ENCODE results near the gene SELPLG. TPM values are rescaled to one million over a fixed set of nuclear protein-coding genes. Genes with fewer than 3 reads are reported as not detected.

Gene SELPLG
- total and polyA plus RNA-seq, 9 donors = 1.1 to 8.4 (median 2.9) TPM

DNA sequence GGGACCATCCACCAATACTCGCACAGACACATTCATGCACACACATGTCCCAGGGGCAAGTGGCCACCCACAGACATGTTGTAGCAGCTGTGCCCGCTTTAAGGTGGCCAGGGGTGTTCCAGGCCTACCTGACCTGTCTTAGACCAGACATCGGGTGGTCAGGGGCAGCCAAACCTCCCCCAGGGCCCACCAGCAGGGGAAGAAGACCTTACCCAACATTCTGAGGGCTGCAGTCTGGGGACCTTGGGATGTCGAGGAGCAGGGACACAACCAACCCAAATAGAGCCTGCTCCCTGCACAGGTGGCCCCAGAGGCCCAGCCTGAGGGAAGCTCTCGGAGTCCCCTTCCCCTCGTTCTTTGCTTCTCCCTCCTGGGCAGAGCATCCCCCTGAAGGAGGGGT is 34.2 kb downstream of the SELPLG start:
- intact Hi-C loops (cut with DNase I) = no loop called here

GRCh38 chr12:108598553-108599250 is 35.0 kb downstream of the SELPLG start:
- Histone ChIP-seq H3K4me3 (no peak overlapping the region), H3K36me3 (no peaks in the 10 kb centered on the region), H3K9me3 (no peaks in the 10 kb centered on the region), H3K4me1 (ENCODE audit: insufficient read depth) (no peaks in the 10 kb centered on the region), H3K27ac (no peak overlapping the region), H3K27me3 (no peaks in the 10 kb centered on the region)
- WGBS, 3 donors = 92 to 94% (median 93%) methylated on average over 11 of the region's 11 CpGs
- TF ChIP-seq EP300 (IDR thresholded peaks at IDR 0.05) (no peak), POLR2A (IDR thresholded peaks at IDR 0.05) (no peak)
- TF ChIP-seq, protein P1, sequence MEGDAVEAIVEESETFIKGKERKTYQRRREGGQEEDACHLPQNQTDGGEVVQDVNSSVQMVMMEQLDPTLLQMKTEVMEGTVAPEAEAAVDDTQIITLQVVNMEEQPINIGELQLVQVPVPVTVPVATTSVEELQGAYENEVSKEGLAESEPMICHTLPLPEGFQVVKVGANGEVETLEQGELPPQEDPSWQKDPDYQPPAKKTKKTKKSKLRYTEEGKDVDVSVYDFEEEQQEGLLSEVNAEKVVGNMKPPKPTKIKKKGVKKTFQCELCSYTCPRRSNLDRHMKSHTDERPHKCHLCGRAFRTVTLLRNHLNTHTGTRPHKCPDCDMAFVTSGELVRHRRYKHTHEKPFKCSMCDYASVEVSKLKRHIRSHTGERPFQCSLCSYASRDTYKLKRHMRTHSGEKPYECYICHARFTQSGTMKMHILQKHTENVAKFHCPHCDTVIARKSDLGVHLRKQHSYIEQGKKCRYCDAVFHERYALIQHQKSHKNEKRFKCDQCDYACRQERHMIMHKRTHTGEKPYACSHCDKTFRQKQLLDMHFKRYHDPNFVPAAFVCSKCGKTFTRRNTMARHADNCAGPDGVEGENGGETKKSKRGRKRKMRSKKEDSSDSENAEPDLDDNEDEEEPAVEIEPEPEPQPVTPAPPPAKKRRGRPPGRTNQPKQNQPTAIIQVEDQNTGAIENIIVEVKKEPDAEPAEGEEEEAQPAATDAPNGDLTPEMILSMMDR (IDR thresholded peaks at IDR 0.05) = no peak
- no peak for DNase-seq
- intact Hi-C loops (cut with DNase I) = no loop called here

More for the DNA sequence above, 34.2 kb downstream of the SELPLG start:
- TF ChIP-seq EP300 (IDR thresholded peaks at IDR 0.05) (no peak), POLR2A (IDR thresholded peaks at IDR 0.05) (no peak)
- TF ChIP-seq, protein P1 (IDR thresholded peaks at IDR 0.05) = no peak
- Histone ChIP-seq H3K9me3 (no peaks in the 10 kb centered on the region), H3K4me3 (no peak overlapping the region), H3K36me3 (no peaks in the 10 kb centered on the region), H3K4me1 (ENCODE audit: insufficient read depth) (no peaks in the 10 kb centered on the region), H3K27me3 (no peaks in the 10 kb centered on the region), H3K27ac (no peak overlapping the region)
- WGBS, 3 donors = 79 to 85% (median 82%) methylated on average over 6 of the region's 6 CpGs
- no peak for DNase-seq

DNA sequence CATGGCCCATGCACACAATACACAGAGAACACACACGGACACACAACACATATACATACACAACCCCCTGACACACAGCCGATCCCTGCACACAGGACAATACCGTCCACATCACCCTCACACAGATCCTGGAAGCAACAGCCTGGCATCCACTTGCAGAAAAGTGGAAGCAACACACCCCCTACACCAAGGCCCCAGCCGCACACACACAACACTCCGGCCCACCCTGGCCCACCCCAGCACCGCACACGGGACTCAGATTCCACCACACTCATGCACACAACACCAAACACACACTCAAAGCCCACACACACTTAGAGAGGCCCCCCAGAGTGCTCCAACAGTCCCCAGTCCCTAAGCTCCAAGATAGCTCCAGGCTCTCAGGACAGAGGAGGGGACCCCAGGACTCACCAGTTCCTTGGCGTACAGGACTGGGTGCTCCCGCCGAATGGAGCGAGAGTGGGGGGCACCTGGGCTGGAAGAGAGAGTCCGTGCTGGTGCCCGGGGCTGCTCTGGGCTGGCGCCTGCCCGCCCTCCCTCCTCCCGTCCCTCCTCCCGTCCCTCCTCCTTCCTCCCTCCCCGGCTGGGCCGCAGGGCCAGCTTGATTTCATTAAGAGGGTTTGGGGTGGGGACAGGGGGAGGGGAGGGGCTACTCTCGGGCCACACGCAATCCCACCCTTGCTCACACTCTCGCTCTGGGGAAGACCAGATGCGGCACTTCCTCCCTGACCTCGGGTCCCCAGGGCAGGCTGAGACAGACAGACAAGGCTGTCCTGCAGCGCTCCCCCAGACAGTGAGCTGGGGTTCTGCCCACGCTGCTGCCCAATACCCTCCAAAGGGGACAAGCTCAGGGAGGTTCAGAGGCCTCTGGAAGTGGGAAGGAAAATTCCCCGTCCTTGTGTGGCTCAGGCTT is 35.9 kb downstream of the SELPLG start, which contains the start of gene TMEM119:
TSS of gene TMEM119 (minus strand) at position 526 of the 913 bp plus-strand sequence. CDS start 5,701 bp downstream, outside the sequence.
- intact Hi-C loops (cut with DNase I) = no loop called here
- WGBS, 3 donors = 13 to 17% (median 16%) methylated on average over 24 to 27 of the region's 27 CpGs
- no peak within 1 kb of the TSS for H3K27ac ChIP-seq
- no peaks in the 10 kb centered on the region for H3K27me3 ChIP-seq
- H3K4me1 ChIP-seq (ENCODE audit: insufficient read depth) = no peaks in the 10 kb centered on the region
- DNase-seq = no peak
- no peaks in the 10 kb centered on the region for H3K36me3 ChIP-seq
- H3K9me3 ChIP-seq = no peaks in the 10 kb centered on the region
- no peak within 1 kb of the TSS for H3K4me3 ChIP-seq
- no peak for TF ChIP-seq EP300 (IDR thresholded peaks at IDR 0.05)
- TF ChIP-seq POLR2A (IDR thresholded peaks at IDR 0.05) = no peak
- TF ChIP-seq, protein P1 (IDR thresholded peaks at IDR 0.05) = no peak

DNA sequence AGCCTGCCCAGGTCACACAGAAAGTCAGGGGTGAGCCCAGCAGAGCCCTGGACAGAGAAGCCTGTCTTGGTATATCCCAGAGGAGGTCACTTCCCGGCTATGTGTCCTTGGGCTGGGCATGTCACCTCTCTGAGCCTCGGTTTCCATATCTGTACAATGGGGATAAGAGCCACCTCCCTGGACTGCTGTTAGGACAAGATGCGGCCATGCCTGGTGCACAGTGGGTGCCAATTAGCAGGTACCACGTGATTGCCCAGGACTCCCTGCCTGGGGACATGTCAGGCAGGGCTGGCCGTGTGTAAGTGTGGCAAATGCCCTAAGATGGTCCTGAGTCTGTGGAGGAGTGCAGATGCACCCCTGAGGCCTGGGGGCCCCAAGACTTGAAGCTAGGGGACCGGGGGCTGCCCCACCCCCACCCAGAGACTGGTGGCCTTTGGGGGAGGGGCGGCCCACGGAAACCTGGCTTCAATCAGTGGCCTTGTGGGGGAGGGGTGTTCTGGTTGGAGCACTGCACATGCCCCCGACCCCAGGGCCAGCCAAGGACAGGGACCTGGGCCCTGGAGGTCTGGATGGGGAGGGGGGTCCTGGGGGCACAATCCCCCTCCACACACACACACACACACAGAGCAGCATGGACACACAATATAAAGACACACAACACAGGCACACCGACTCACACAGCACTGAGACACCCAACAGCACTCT is 36.7 kb downstream of the SELPLG start:
- Histone ChIP-seq H3K9me3 (no peaks in the 10 kb centered on the region), H3K27me3 (no peaks in the 10 kb centered on the region), H3K27ac (no peak overlapping the region), H3K4me3 (no peak overlapping the region), H3K36me3 (no peaks in the 10 kb centered on the region), H3K4me1 (ENCODE audit: insufficient read depth) (no peaks in the 10 kb centered on the region)
- TF ChIP-seq, protein P1 (IDR thresholded peaks at IDR 0.05) = no peak
- TF ChIP-seq EP300 (IDR thresholded peaks at IDR 0.05) (no peak), POLR2A (IDR thresholded peaks at IDR 0.05) (no peak)
- DNase-seq = no peak
- intact Hi-C loops (cut with DNase I) = no loop called here
- 41 to 45% (median 42%) methylated on average over 10 of the region's 10 CpGs for WGBS, 3 donors

Data from ovary (tissue), 9 donors.